GM21390 (cell line): ENCODE data around the gene BICRAL.
A peak's percentile ranks its signal among the peaks of the same experiment; 100 is the strongest.

Experiments used
- ATAC-seq: cut with Tn5 transposase; IDR thresholded peaks from one replicate; pipeline ENCODE4 v1.9.1; 2021; ENCODE audit not compliant: unreplicated experiment

BICRAL gene

DNA sequence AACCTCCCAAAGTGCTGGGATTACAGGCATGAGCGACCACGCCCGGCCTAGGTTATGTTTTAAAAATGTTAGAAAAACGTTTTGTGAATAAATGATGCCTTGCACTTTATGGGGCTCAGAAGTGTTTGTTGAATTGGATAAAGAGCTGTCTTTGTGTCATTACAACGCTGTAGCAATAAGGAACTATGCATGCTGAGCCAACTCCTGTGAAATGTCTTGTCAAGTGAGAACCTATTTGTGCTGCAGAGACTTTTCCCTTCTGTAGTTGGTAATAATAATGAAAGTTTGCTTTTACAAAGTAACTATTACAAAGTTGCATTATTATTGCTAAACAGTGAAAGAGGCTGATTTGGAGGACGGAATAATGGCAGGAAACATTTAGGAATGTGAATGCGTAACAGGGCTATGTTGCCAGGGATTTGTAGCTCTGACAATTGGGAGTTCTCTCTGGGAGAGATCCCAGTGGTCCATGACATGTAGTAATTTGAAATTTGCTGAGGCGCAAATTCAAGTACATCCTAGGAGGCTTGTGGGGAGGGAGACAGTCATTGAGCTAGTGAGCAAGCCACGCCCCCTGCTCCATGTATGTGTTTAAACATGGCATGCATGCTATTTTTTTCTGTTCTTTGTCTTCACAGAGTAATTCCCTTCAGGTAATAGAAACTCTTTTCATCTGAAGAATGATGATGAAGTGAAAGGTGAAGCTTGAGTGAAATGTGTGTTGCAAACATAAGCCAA lies 16.8 kb upstream of the BICRAL start:
- no peak for ATAC-seq

DNA sequence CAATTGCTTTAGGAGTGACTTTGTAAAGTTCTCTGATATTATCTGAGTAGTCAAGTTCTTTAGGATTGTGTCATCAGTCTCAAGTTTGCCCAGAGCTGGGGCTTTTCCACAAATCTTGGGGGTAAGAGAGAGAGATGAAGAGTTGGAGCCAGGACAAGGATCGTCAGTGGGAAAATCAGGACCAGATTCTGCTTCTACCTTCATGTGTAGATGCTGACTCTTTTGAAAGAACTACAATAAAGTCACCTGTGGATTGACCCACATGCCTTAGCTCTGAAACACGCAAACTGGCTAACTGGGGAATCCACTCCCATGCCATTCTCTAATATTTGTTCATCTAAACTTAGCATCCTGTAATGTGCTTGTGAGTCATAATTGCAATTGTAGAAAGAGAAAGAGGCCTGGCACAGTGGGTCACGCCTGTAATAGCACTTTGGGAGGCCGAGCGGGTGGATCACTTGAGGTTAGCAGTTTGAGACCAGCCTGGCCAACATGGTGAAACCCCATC lies 15.6 kb upstream of the BICRAL start:
- ATAC-seq = no peak

DNA sequence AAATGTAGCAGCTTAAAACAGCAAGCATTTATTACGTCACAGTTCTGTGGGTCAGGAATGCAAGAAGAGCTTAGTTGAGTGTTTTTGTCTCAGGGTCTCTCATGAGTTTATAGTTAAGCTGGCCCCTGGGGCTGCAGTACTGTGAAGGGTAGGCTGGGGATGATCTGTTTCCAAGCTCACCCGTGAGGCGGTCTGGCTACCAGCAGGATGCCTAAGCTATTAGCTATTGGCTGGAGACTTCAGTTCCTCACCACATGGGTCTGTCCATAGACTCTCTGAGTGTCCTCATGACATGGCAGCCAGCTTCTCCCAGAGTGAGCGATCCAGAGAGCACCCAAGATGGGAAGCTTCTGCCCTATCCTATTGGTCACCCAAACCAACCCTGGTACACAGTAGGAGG lies 12.8 kb upstream of the BICRAL start:
- no peak for ATAC-seq

DNA sequence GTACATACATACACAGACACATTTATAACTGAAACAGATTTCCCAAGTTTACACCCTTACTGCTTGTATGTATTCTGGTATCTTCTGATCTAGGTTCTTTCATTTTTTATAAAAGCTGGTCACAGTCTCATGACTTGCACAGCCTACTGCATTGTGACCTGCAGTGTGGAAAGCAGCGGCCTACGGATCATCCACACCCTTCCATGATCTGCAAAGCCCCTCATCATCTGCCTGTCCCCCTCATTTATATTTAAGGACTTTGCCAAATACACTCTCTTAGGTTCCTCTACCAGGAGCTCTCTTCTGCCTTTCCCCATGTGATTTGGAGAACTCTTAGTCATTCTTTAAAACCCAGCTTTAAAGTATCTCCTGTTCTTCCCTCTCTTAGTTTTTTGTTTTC lies 12.0 kb upstream of the BICRAL start:
- no peak for ATAC-seq

DNA sequence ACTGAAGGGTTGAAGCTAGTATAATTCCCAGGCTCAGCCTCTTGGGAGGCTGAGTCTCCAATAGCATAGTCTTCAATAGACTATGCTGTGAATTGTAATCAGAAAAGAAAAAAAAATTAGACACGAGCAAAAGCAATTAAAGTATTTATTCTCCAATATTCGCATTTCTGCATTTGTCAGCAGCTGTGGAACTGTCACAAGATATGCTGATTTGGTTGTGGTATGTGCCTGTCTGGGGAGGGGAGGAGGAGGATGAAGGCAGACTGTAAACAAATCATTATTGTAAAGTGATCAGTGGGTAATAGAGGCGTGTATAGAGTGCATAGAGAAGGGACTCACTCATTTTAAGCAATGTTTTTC lies 10.1 kb upstream of the BICRAL start:
- ATAC-seq = no peak

DNA sequence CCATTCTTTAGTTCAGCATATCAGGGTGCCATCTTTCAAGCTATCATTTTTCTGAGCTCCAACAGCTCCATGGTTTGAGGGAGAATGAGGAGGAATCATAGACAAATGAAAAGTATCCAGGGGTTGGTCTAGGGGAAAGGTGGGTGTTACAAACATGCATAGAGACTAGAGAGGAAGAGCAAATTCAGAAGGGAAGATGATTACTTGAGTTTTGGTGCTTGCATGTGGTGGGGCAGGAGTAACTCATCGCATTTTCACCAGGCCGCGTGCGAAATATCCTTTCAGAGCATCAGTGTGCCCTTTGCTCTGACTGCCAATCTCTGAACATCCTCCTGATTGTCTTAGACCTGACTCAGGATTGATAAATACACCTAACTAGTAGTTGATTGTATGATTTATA lies 7.7 kb upstream of the BICRAL start:
- no peak for ATAC-seq

DNA sequence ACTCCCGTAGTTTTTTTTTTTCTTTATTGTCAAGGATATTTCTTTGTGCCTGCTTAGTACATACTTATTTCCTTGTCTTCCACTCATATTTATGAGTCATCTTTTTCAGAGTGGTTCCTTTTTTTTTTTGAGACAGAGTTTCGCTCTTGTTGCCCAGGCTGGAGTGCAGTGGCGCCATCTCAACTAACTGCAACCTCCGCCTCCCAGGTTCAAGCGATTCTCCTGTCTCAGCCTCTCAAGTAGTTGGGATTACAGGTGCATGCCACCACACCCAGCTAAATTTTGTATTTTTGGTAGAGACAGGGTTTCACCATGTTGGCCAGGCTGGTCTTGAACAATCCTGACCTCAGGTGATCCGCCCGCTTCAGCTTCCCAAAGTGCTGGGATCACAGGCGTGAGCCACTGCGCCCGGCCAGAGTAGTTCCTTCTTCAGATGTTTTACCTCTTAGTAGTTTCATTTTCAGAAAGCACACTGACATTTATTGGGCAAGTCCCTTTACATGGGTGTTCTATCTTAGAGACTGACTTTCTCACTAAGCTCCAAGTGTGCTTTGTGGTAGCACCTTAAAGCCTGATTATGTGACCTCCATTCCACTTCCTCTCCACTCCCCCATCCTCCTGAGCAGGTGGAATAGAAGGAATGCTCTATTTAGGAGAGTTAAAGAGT lies 6.9 kb upstream of the BICRAL start:
- ATAC-seq = peak; percentile 49

DNA sequence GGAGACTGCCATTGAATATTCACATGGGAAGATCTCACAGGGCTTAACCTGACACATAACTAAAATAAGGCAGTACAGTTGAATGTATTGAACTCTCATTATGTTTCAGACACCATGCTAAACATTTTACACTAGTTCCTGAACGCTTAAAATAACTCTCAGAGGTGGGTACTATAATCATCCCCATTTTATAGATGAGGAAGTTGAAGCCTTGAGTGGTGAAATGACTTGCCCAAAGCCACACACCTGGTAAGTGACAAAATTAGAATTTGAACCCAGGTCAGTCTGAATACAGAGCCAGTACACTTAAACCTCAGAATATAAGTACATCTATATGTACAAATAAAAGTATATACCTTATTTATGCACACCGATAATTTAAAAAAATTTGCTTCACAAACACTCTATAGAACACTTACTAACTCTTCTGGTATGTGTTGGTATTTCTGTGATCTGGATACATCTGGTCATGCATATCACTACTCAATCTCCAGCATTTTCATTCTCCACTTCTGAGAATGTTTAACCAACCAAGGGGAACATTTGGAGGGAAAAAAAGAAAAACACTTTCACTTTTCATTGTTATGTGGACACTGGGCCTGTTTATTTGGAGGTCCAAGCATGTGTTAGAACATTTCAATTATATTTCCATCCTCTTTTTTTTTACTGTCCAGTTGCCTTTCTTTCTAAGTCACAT lies 4.6 kb upstream of the BICRAL start:
- ATAC-seq = no peak

DNA sequence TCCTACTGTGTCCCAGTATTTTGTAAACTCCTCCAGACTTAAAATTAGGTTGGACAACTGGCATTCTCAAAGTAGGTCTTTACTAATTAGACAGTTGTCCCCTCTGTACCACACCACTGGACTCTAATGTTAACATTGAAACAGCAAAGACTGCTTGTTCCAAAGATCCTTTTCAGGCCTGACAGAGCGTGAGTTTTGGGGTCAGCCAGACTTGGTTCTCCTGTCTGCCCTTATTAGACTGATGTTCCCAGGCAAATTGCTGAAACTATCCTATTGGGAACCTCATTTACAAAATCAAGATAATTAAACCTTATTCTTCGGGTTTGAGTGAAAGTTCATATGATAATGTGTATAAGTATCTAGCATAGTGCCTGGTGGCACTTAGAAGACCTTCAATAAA lies 3.7 kb upstream of the BICRAL start:
- ATAC-seq = no peak

DNA sequence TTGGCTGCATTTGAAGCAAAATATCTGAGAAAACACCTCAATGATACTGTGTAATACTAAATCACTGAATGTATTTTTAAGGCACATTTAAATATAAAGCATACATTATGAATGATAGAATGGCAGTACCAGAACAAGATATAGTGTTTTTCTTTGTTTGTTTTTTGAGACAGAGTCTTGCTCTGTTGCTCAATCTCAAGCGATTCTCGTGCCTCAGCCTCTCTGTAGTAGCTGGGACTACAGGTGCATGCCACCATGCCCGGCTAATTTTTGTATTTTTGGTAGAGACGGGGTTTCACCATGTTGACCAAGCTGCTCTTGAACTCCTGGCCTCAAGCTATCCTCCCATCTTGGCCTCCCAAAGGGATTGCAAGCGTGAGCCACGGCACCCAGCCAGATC lies 2.3 kb upstream of the BICRAL start:
- ATAC-seq = no peak

DNA sequence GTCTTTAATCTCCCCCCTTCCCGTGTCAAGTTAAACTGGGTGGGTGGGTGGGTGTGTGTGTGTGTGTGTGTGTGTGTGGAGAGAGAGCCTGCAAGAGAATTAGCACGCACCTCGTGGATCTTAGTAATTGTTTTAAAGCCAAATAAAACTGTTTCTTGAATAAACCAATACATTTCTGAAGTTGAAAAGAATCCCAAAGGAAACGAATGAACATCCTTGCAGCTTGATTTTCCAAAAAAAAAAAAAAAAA lies 381 bp upstream of the BICRAL start:
- no peak for ATAC-seq

DNA sequence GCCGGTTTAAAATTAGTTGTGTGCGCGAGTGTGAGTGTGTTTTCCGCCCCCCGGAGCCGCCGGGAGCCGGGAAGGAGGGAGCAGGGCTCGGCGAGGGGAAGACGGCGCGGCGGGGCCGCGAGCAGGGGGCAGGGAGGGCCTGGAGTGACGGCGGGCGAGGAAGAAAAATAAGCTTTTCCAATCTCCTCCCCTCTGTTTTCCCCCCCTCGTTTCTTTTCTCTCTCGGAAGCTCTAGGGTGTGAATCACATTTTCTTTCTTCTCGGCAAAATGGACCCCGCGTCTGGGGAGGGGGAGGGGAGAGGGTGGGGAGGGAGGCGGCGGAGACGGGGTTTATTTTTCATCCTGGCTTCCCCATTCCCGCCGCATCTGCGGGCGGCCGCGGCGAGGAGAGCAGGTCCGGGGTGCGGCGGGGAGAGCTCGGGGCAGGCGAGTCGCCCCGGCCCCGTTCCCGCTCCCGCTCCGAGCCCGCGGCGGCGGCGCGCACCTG lies 881 bp downstream of the BICRAL start:
- ATAC-seq = peak; percentile 19

DNA sequence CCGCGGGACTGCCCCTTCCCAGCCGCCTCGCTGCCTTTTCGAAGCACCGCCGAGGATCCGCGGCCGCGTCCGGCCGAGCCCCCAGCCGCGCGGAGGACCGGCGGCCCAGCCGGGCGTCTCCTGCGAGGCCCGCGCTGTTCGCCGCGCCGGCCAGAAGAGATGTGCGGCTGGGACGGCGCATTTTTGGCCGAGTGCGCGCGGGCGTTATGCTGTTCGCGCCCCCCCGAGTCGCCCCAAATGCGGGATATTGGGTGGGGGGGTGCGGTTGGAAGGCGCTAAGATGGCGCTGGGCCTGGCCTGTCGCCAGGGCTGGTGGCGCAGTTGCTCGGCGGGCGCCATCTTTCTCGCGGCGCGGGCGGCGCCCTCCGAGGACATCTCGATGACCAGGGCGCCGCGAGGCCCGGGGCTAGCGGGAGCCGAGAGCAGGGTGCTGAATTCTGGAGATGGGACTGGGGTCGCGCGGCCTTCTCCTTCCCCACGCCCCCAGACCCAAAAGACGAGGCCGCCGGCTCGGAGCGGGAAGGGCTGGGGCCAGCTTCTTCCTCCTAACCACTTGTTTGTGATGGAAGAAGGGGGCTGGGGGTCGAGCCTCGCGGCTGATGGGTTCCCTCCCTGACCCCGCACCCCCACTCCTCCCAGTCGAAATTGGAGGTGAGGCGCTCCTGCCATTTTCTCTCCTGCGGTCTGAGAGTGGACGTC lies 1.5 kb downstream of the BICRAL start:
- ATAC-seq = peak; percentile 50

DNA sequence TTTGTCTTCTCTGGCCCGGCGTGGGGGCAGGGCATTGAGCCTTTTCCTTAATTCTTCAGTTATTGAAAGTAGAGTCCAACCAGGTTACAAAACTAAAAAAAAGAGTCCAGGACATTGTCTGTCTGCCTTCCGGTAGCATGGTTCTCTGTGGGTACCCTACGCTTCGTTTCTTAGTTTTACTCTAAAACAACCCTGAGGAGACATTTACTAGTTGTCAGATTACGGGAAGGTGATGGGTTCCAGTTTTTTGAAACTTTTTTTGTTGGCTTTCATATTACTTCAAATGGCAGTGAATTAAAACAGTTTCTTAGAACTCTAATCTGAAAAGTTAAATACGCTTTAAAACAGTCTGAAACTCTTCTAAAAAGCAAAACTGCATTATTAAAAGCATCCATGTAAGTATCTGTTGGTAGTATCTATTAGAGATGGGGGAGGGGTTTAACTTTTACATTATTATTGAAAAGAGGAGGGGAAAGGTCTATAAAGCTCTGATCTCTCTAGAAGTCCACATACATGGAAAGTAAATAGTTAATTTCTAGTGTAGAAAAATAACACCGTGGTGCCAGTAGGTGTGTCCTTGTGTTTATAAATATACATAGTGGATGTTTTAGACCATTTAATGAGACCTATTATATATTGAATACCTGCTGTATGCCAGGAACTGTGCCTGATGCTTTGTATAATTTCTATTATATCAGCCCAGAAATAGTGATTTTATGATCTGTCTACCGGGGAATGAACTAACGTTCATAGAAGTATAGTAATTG lies 2.2 kb downstream of the BICRAL start:
- peak; percentile 7 for ATAC-seq

DNA sequence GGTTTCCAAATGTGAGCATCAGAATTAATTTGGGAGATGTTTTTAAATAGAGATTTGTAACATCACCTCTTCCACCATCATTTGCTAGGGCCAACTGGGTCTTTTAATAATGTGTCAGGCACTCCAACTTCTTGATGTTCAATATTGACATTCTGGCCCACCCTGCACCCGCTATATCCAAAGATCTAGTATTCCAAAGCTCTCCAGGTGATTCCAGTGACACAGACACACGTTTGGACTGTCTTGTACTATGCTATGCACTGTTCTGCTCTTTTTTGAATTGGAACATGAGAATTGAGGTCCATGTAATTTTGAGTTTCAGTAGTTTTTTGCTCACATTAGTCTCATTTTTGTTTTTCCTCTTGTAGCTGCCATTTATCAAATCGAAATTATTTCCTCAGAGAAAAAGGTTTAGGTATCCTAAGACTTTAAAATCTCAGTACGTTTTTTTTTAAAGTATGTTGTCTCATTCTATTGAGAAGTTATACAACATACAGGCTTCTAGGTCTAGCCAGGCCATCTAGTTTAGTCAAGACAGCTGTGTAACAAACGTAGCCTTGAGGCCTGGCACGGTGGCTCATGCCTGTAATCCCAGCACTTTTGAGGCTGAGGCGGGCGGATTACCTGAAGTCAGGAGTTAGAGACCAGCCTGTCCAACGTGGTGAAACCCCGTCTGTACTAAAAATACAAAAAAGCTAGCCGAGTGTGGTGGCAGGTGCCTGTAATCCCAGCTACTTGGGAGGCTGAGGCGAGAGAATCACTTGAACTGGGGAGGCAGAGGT lies 3.1 kb downstream of the BICRAL start:
- ATAC-seq = no peak

DNA sequence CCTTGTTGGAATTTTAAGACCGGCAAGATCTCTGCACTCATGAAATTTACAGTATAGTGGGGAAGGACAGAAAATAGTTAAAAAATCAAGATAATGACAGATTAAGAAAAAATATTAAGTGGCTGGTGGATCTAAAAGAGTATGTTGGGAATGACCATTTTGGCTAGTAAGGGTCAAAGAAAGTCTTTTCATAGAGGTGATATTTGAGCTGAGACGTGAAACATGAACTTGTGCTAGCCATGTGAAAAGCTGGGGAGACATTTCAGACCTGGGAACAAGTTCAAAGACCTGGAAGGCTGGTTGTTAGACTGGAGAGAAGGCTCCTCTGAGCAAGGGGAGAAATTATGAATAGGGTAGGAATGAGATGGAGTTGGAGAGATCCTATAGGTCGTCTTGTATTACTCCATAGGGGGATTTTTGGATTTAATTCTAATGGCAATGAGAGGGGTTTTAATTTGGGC lies 4.7 kb downstream of the BICRAL start:
- no peak for ATAC-seq

DNA sequence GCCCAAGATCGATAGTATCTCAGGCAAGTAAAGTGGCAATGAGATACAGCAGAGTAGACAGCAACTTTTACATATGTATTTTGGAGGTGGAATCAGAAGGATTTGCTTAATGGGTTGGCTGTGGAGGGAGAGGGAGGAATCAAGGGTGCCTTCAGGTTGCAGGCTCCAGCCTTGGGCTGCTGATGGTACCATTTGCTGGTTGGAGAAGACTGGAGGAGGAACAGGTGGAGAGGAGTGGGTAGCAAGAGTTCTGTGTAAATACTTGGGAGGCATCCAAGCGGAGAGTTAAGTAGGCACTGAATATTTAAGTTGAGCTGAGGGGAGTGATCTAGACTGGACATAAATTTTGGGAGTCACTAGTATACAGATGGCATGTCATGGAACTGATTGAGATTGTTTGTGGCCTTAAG lies 5.2 kb downstream of the BICRAL start:
- no peak for ATAC-seq

DNA sequence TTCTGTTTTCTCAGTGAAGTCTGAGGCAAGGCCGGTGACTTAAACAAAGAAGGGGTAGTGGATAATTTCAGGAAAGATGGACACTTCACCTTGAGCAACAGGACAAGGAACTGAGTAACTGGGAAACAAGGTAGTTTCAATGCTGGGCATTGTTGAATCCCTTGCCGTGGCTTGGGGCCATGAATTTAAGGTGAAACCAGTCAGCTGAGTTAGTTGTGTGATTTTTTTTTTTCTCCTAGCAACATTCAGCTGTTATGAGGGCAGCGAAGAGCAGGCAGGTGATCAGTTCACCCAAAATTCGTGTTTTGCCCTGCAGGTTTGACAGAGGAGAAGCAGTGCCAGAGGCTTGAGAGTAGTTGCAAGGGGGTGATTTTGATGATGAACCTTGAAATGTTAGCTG lies 6.8 kb downstream of the BICRAL start:
- ATAC-seq = no peak

DNA sequence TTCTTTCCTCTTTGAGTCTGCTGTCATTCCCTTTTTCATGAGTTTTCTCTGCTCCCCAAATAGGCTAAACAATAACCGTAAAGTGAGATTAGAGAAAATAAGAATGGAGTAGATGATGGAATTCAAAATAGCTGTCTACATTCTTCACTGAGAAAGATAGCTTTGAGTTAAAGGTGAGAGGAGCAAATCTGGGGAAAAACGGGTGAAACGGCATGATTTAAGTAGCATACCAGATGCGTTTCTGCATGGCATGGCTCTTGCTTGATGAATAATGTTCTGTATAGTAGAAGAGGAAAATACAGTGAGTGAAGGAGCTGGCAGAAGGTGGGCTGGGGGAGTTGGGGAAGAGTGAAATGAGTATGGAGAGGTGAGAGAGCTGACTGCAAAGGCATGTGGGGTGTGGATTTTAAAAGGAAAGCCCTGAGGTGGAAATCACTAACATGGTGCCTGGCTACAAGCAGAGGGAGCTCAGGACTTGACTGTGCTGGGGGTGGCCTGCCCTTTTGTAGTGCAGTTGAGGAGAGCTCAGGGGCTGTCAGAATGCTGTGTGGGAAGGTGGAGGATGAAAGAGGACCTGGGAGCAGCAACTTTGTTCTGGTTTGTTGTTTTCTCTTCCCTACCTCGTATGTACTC lies 8.8 kb downstream of the BICRAL start:
- ATAC-seq = no peak
